NCI-H187 treated with DMSO at 0.1 percent for 48 hours (cell line): ENCODE measurements around the gene IRF1.
"Not testable (repeated sequence)": the region's sequence is repeated elsewhere in the genome, so short reads cannot be mapped to it uniquely, and the experiment has no call there.

Source experiments
- DNase-seq: peaks from one replicate; lab custom pipeline; 2025; lab: John Stamatoyannopoulos, UW

The IRF1 gene

DNA sequence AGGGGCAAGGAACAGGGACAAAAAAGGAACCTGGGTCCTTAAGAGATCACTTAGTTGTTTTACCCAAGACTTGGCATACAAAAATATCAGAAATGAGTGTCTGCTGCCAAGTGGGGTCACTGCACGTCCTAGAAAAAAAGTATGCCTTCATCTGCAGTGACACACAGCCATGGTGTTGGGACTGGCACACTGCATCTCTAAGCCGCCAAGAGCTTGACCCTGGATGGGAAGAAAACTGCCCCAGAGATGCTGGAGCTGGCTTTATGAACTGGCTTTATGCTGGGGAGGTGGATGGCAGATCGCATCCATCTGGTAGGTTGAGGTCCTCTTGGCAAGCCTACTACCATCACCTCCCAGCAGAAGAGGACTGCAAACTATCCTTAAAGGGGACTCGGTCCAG lies 51.7 kb downstream of the IRF1 start:
- DNase-seq = no peak

DNA sequence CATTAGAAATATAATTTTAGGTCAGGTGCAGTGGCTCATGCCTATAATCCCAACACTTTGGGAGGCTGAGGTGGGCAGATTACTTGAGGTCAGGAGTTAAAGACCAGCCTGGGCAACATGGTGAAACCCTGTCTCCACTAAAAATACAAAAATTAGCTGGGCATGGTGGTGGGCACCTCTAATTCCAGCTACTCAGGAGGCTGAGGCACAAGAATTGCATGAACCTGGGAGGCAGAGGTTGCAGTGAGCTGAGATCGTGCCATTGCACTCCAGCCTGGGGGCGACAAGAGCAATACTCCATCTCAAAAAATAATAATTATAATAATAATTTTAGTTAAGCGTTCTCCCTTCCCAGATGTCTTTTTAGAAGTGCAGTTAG lies 52.3 kb downstream of the IRF1 start:
- DNase-seq = not testable (repeated sequence)

DNA sequence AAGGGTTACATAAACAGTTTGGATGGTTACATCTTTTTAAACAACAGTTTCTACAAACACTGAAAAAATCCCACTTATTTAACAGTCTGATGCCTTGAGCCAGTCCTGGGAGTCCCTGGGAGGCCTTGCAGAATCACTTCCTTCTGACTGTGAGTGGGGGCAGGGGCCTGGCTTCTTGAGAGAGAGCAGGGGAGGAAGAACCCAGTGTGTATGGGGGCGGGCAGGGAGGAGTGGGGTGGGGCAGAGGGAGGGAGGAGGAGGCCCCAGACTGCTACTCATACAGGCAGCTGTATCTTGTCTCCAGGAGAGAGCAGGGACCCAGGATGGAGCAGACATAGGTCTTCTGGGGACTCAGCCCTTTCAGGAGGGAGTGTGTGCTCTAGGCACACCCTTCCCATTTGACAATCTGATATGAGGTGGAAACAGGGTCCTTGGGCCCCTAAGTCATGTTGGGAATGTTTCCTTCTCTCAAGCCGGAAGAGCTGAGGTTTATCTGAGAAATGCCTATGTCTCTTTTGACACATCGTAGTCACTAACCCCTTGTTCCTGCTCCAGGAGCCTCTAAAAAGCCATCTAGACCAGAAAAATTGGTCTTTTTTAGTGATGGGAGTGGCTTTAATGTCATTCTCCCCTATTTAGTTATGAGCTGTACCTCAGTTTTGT lies 52.8 kb downstream of the IRF1 start:
- no peak for DNase-seq

GRCh38 chr5:132436936-132437335 lies 53.6 kb downstream of the IRF1 start:
- no peak for DNase-seq

DNA sequence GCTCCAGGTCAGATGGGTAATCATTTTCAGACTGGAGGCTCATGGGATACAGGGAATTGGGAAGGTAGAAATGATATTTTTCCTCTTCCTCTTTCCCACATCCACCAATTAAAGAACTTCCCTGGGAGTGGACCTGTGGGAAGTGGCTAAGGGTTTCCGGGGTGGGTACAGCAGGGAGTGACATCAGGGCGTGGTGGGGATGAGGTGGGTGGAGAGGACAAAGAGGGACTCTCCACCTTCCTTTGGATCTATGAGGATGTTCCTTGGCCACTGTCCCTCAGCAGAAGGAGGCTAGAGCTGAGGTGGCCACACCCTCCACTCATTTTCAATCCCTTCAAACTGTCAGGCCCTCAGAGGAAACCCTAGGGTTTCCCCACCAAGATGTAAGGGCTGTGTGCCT lies 54.7 kb downstream of the IRF1 start:
- DNase-seq = no peak

DNA sequence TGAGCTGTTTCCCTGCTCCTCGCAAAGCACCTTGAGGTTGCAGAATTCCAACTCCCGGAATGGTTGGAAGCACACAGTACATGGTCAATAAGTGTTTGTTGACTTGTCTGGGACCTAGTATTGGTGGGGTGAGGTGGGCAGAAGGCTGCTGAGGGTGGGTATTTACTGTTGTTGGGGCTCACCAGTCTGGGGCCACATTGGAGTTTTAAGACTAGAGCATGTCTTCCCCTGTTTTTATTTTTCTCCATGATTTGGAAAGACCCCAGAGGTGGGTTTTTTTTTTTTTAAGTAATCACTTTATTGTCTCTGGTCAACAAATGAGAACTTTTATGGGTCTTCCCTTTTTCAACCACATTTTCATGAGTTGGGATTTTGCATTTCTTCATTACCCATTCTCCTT lies 55.1 kb downstream of the IRF1 start:
- DNase-seq = no peak

GRCh38 chr5:132434416-132435286 lies 55.9 kb downstream of the IRF1 start:
- DNase-seq = no peak

DNA sequence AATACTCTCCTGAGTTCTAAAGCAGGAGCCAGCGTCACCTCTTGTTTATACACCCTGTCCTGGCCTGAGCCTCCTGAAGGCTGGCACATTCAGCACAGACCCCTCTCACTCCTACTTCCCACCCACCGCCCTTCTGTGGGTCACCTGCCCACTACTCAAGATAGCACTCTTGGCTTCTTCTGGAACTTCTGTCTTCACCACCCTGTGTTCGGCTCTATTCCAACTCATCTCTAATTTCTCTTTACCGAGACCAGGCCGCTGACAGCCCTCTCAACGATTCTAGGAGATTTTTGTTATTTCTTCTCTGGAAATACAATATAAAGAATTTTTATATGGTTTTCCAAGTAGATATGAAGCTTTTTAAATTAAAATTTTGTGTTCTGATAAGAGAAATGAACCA lies 57.4 kb downstream of the IRF1 start:
- no peak for DNase-seq

DNA sequence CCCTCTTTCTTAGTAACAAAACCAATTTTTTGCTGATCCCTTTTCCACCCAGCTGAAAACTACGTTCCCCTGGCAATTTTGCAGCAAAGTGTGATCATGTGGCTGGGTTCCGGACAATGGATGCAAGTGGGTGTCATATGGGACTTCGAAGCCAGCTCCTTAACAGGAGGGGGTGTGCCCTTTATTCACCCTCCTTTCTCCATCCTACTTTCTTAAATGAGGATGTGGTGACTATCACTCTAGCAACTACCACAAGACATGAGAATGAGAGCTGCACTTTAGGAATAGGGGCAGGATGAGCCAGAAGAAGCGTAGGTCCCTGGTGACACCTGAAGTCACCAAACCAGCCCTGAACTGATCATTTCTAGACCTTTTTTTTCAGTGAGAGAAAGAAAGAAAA lies 58.9 kb downstream of the IRF1 start:
- no peak for DNase-seq
